HG03039 (cell line): ENCODE data around the gene RNF181.
"Not testable (repeated sequence)": the region's sequence is repeated elsewhere in the genome, so short reads cannot be mapped to it uniquely, and the experiment has no call there.

ENCODE experiments used
- ATAC-seq: cut with Tn5 transposase; IDR thresholded peaks from one replicate; pipeline ENCODE4 v1.9.1; 2021; ENCODE audit warnings: mild to moderate bottlenecking, moderate library complexity; ENCODE audit not compliant: unreplicated experiment

Gene RNF181

GRCh38 chr2:85577063-85577385, 18.5 kb upstream of the RNF181 start:
- no peak for ATAC-seq

- ATAC-seq, result peak; percentile 72
These were observed 17.9 kb upstream of the RNF181 start, which contains the start of gene VAMP8 for GRCh38 chr2:85577386-85578242. TSS of gene VAMP8 (plus strand) at chr2:85577586. CDS start at chr2:85577647, 61 bp downstream.

GRCh38 chr2:85578243-85579180, 17.0 kb upstream of the RNF181 start:
- ATAC-seq, result no peak

- no peak for ATAC-seq
These were observed 16.1 kb upstream of the RNF181 start for GRCh38 chr2:85579266-85579935.

GRCh38 chr2:85580206-85580605, 15.3 kb upstream of the RNF181 start:
- ATAC-seq, result no peak

- no peak for ATAC-seq
These were observed 13.1 kb upstream of the RNF181 start for GRCh38 chr2:85582492-85582891.

- ATAC-seq, result no peak
These were observed 11.7 kb upstream of the RNF181 start for GRCh38 chr2:85583667-85584353.

- no peak for ATAC-seq
These were observed 11.1 kb upstream of the RNF181 start, which contains the start of gene VAMP5 for GRCh38 chr2:85584354-85584856. TSS of gene VAMP5 (plus strand) at chr2:85584431. CDS start at chr2:85584491, 60 bp downstream.

GRCh38 chr2:85584857-85585780, 10.4 kb upstream of the RNF181 start:
- ATAC-seq, result no peak

- ATAC-seq, result no peak
These were observed 9.8 kb upstream of the RNF181 start for GRCh38 chr2:85585781-85586105.

- no peak for ATAC-seq
These were observed 7.3 kb upstream of the RNF181 start for GRCh38 chr2:85588236-85588635.

GRCh38 chr2:85588645-85589044, 6.9 kb upstream of the RNF181 start:
- no peak for ATAC-seq

GRCh38 chr2:85589181-85589580, 6.4 kb upstream of the RNF181 start:
- ATAC-seq, result no peak

- no peak for ATAC-seq
These were observed 5.4 kb upstream of the RNF181 start for GRCh38 chr2:85589982-85590791.

- no peak for ATAC-seq
These were observed 4.6 kb upstream of the RNF181 start for GRCh38 chr2:85590950-85591349.

- no peak for ATAC-seq
These were observed 4.0 kb upstream of the RNF181 start for GRCh38 chr2:85591563-85591962.

- not testable (repeated sequence) for ATAC-seq
These were observed 3.2 kb upstream of the RNF181 start for GRCh38 chr2:85592299-85592698.

GRCh38 chr2:85593023-85593422, 2.5 kb upstream of the RNF181 start:
- ATAC-seq, result no peak
